ENCODE data around the gene LSM6.

- TF ChIP-seq POLR2AphosphoS5 (IDR thresholded peaks at IDR 0.05; ENCODE audit: borderline replicate concordance, low read depth, low read length) (no peak), EZH2 (IDR thresholded peaks at IDR 0.05) (no peak), FOXP2 (optimal IDR thresholded peaks at IDR 0.05; ENCODE audit: control extremely low read depth, extremely low read length, insufficient read depth) (no peak)
These were observed 35.4 kb downstream of the LSM6 start for GRCh38 chr4:146210890-146211289.
